ENCODE data around the gene RHOA. TPM values are rescaled to one million over a fixed set of nuclear protein-coding genes. Genes with fewer than 3 reads are reported as not detected.

Gene RHOA
- total and polyA plus RNA-seq, 10 of the 15 experiments (the other 5 are each of a cell fraction or from before 2014, with no cell fraction given), result 246 to 1,049 (median 515) TPM

- TF ChIP-seq PKNOX1 (IDR thresholded peaks at IDR 0.05) (no peak), CREB1 (IDR thresholded peaks at IDR 0.05; ENCODE audit: low read depth) (no peak), CBX3 (IDR thresholded peaks at IDR 0.05; ENCODE audit: borderline replicate concordance, low read depth) (no peak), CHD4 (IDR thresholded peaks at IDR 0.05) (no peak), TCF12 (IDR thresholded peaks at IDR 0.05; ENCODE audit: low read depth, low read length) (peak; percentile 62; the same call in 1 of the 2 replicates), USF2 (IDR thresholded peaks at IDR 0.05; ENCODE audit: borderline replicate concordance, low read depth, low read length) (no peak), RELA (IDR thresholded peaks at IDR 0.05; ENCODE audit: borderline replicate concordance, partially characterized antibody) (no peak), LARP7 (IDR thresholded peaks at IDR 0.05) (no peak), HDAC2 (IDR thresholded peaks at IDR 0.05) (no peak), YBX1 (IDR thresholded peaks at IDR 0.05) (no peak), MEF2B (IDR thresholded peaks at IDR 0.05; ENCODE audit: partially characterized antibody, poor library complexity, severe bottlenecking) (peak; percentile 88), CTCF (IDR thresholded peaks at IDR 0.05 in 2 of 3, conservative IDR thresholded peaks at IDR 0.05 in 1 of 3; ENCODE audit: control insufficient read depth in 2 of 3, extremely low read depth in 1 of 3, insufficient read depth in 1 of 3, low read depth in 3 of 3, low read length in 3 of 3) (no peak), MAX (IDR thresholded peaks at IDR 0.05; ENCODE audit: low read depth, low read length) (no peak), IKZF2 (IDR thresholded peaks at IDR 0.05) (no peak), MTA3 (IDR thresholded peaks at IDR 0.05; ENCODE audit: borderline replicate concordance, low read length) (no peak), STAT3 (IDR thresholded peaks at IDR 0.05; ENCODE audit: low read depth, low read length) (no peak), ZNF207 (IDR thresholded peaks at IDR 0.05; ENCODE audit: borderline replicate concordance) (no peak), MXI1 (IDR thresholded peaks at IDR 0.05; ENCODE audit: low read depth, low read length) (no peak), RAD21 (IDR thresholded peaks at IDR 0.05; ENCODE audit: insufficient read depth, low read depth, low read length) (no peak), POLR2AphosphoS5 (IDR thresholded peaks at IDR 0.05; ENCODE audit: low read length) (0 out of 2 replicates have a peak, but pooled peaks have one; percentile 7), HDGF (IDR thresholded peaks at IDR 0.05) (peak; percentile 3; the same call in 1 of the 2 replicates), CEBPB (IDR thresholded peaks at IDR 0.05; ENCODE audit: borderline replicate concordance in 1 of 2, low read depth in 2 of 2, low read length in 2 of 2) (no peak), MTA2 (IDR thresholded peaks at IDR 0.05; ENCODE audit: low read depth) (no peak), CREM (IDR thresholded peaks at IDR 0.05; ENCODE audit: low read depth) (no peak), SMC3 (IDR thresholded peaks at IDR 0.05; ENCODE audit: borderline replicate concordance, low read length) (no peak), TBL1XR1 (IDR thresholded peaks at IDR 0.05; ENCODE audit: low read depth, low read length) (no peak), RCOR1 (conservative IDR thresholded peaks at IDR 0.05; ENCODE audit: low read depth, low read length) (no peak), E2F4 (IDR thresholded peaks at IDR 0.05; ENCODE audit: low read depth, low read length) (no peak)
Observed at GRCh38 chr3:49311283-49311682, 100.5 kb downstream of the RHOA start (continued).
